RWPE1 (cell line): Measurements from ENCODE around the gene SERPINB4.
"Not testable (repeated sequence)": the region's sequence is repeated elsewhere in the genome, so short reads cannot be mapped to it uniquely, and the experiment has no call there.

Experiments used
- CTCF ChIA-PET: fragments of 350-600 bp; sonication (Branson Sonifier 250); formaldehyde crosslinking; extraction: SDS; loops from one replicate; lab custom pipeline; 2021; lab: Yijun Ruan, JAX
- POLR2A ChIA-PET: fragments of 400-600 bp; formaldehyde crosslinking; extraction: SDS; loops from one replicate; lab custom pipeline; 2020; ENCODE audit warnings: antibody characterized with exemption; ENCODE audit not compliant: low non-redundant PET; lab: Yijun Ruan, JAX
- DNase-seq: peaks from one replicate; pipeline ENCODE4 v3.0.0; 2012; ENCODE audit warnings: low spot score
- H3K27ac ChIP-seq: fragments of 450-650 bp; 2 replicates; pipeline ENCODE4 v1.5.1; 2017
- CTCF ChIP-seq: fragments of 450-650 bp; conservative IDR thresholded peaks from 2 replicates; pipeline ENCODE4 v1.5.1; 2017; ENCODE audit warnings: low read depth, mild to moderate bottlenecking

SERPINB4 gene

GRCh38 chr18:63644142-63644541 is at the start of gene SERPINB4:
Gene SERPINB4, minus strand, starts transcription at chr18:63644256. Its CDS starts 679 bp downstream, at chr18:63643577.
- DNase-seq, CTCF ChIA-PET, H3K27ac ChIP-seq, POLR2A ChIA-PET: not testable (repeated sequence)

GRCh38 chr18:63689064-63689463 is 45.0 kb upstream of the SERPINB4 start:
- no peak for DNase-seq
- TF ChIP-seq CTCF: no peak
- ChIA-PET CTCF (no interaction called here), POLR2A (no interaction called here)
- no peak overlapping the region for H3K27ac ChIP-seq

GRCh38 chr18:63686871-63687270 is 42.8 kb upstream of the SERPINB4 start:
- CTCF ChIA-PET: no interaction called here

GRCh38 chr18:63684718-63685117 is 40.7 kb upstream of the SERPINB4 start:
- ChIA-PET CTCF (no interaction called here), POLR2A (no interaction called here)
- no peak for DNase-seq
- H3K27ac ChIP-seq: no peak overlapping the region
- TF ChIP-seq CTCF: no peak

More at GRCh38 chr18:63686871-63687270, 42.8 kb upstream of the SERPINB4 start:
- POLR2A ChIA-PET: no interaction called here
- H3K27ac ChIP-seq: no peak overlapping the region
- no peak for DNase-seq
- no peak for TF ChIP-seq CTCF

GRCh38 chr18:63683890-63684289 is 39.8 kb upstream of the SERPINB4 start:
- H3K27ac ChIP-seq: peak overlapping the region; percentile 59; the same call in 1 of the 2 replicates
- no peak for TF ChIP-seq CTCF
- POLR2A ChIA-PET: no interaction called here
- DNase-seq: no peak
- CTCF ChIA-PET: interaction anchor here (0.6 kb wide), 1 partner anchor 58 kb away, joined by 3 read pairs; no protein-coding TSS in a partner anchor

- CTCF ChIA-PET: interaction anchor here (0.6 kb wide), 1 partner anchor 58 kb away, joined by 3 read pairs; no protein-coding TSS in a partner anchor
- peak; percentile 89 for DNase-seq
- H3K27ac ChIP-seq: peak overlapping the region; percentile 82; the same call in 1 of the 2 replicates
- TF ChIP-seq CTCF: no peak
- POLR2A ChIA-PET: no interaction called here
Observed at GRCh38 chr18:63683152-63683551, 39.1 kb upstream of the SERPINB4 start.
